Measurements from ENCODE around the gene POU2F1. TPM values are rescaled to one million over a fixed set of nuclear protein-coding genes. Genes with fewer than 3 reads are reported as not detected.

Gene POU2F1
- total RNA-seq, 2 donors from 2014 or later: 7.7 to 10.9 TPM

DNA sequence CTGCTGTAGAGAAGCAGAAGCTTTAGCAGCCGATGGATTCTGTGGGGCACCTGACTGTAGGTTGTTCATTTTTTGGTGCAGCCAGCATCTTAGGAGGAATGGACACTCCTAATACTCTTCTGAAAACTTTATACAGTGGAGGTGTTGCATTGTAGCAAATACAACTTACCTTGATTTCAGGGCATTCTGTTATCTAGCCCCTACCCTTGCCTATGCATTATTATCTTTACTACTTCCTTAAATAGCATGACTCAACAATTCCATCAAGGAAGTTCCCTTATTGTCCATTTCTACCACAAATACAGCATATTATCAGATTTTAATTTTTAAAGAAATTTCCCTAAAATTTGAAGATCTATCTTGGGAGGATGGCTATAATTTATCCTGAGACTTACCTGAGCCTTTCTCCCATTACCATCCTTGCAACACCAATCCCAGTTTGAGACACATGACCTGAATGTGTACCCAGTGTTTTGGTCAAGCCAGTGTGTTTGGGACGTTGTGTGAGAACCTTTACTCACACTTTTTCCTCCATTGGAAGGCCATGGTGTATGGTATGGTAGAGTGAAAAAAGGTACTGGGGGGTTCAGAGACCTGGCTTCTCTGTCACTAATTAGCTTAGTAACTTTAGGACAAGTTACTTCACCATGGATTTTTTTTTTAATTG is 9.2 kb downstream of the POU2F1 start:
- Histone ChIP-seq H3K36me3 (no peaks in the 10 kb centered on the region), H3K9me3 (no peaks in the 10 kb centered on the region), H3K4me1 (peaks cover 0 to 16% of the 10 kb centered on the region in 2 donors), H3K27ac (no peak overlapping the region), H3K27me3 (no peaks in the 10 kb centered on the region), H3K4me3 (no peak overlapping the region)
- DNase-seq (ENCODE audit: low spot score): no peak
- TF ChIP-seq, protein P1, sequence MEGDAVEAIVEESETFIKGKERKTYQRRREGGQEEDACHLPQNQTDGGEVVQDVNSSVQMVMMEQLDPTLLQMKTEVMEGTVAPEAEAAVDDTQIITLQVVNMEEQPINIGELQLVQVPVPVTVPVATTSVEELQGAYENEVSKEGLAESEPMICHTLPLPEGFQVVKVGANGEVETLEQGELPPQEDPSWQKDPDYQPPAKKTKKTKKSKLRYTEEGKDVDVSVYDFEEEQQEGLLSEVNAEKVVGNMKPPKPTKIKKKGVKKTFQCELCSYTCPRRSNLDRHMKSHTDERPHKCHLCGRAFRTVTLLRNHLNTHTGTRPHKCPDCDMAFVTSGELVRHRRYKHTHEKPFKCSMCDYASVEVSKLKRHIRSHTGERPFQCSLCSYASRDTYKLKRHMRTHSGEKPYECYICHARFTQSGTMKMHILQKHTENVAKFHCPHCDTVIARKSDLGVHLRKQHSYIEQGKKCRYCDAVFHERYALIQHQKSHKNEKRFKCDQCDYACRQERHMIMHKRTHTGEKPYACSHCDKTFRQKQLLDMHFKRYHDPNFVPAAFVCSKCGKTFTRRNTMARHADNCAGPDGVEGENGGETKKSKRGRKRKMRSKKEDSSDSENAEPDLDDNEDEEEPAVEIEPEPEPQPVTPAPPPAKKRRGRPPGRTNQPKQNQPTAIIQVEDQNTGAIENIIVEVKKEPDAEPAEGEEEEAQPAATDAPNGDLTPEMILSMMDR (IDR thresholded peaks at IDR 0.05): no peak

DNA sequence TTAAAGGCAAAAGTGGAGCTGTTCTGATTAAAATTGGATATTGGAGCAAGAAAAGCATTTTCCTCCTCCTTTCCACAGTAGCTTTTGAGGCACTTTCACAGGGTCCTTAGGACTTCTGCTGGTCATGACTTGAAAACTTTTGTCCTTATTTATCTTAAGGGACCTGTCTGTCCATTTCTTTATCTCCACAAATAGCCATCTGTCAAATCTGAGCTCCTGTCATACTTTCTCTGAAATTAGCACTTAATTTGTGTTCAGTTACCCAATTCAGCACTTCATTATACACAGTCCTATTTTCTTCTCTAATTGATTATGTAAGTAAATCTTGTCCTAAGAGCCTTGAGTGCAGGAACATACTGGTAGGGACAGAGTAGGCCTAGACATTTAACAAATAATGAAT is 9.8 kb downstream of the POU2F1 start:
- no peaks in the 10 kb centered on the region for H3K36me3 ChIP-seq
- TF ChIP-seq, protein P1 (IDR thresholded peaks at IDR 0.05): no peak
- H3K4me1 ChIP-seq: peaks cover 0 to 17% of the 10 kb centered on the region in 2 donors
- no peak overlapping the region for H3K27ac ChIP-seq
- no peak overlapping the region for H3K4me3 ChIP-seq
- H3K9me3 ChIP-seq: no peaks in the 10 kb centered on the region
- DNase-seq (ENCODE audit: low spot score): no peak
- no peaks in the 10 kb centered on the region for H3K27me3 ChIP-seq

DNA sequence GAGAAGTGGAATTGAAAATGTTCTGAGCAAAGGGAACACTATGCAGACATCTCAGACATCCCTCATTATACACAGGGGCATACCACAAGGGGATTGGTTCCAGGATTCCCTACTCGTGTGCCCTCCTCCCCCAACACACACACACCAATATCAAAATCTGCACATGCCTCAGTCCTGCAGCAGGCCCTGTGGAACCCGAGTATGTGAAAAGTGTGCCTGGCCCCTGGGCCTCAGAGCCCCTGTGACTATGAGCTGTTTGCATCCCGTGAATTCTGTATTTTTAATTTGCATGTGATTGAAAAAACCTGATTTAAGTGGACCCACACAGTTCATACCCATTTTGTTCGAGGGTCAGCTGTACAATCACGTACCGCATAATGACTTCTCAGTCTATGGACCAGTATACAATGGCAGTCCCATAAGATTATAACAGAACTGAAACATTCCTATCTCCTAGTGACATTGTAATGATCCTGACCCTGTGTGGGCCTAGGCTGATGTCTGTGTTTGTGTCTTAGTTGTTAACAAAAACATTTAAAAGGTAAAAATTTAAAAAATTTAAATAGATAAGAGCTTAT is 11.3 kb downstream of the POU2F1 start:
- TF ChIP-seq, protein P1 (IDR thresholded peaks at IDR 0.05): no peak
- Histone ChIP-seq H3K9me3 (no peaks in the 10 kb centered on the region), H3K4me1 (peaks cover 0 to 18% of the 10 kb centered on the region in 2 donors)

DNA sequence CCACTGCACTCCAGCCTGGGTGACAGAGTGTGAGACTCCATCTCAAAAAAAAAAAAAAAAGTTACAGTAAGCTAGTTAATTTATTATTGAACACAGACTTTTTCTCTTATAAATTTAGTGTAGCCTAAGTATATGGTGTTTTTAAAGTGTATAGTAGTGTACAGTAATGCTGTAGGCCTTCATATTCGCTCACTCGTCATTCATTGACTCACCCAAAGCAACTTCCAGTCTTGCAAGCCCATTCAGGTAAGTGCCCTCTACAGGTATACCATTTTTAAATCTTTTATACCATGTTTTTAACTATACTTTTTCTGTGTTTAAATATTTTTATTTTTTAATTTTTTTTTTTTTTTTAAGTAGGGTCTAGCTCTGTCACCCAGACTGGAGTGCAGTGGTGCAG is 12.1 kb downstream of the POU2F1 start:
- no peak overlapping the region for H3K4me3 ChIP-seq
- H3K9me3 ChIP-seq: no peaks in the 10 kb centered on the region
- no peak overlapping the region for H3K27ac ChIP-seq
- peaks cover 0 to 22% of the 10 kb centered on the region in 2 donors for H3K4me1 ChIP-seq
- no peaks in the 10 kb centered on the region for H3K36me3 ChIP-seq
- no peaks in the 10 kb centered on the region for H3K27me3 ChIP-seq
- no peak for DNase-seq (ENCODE audit: low spot score)
- TF ChIP-seq, protein P1 (IDR thresholded peaks at IDR 0.05): no peak

More for the DNA sequence above, 11.3 kb downstream of the POU2F1 start:
- Histone ChIP-seq H3K27ac (no peak overlapping the region), H3K4me3 (no peak overlapping the region), H3K36me3 (no peaks in the 10 kb centered on the region), H3K27me3 (no peaks in the 10 kb centered on the region)
- no peak for DNase-seq (ENCODE audit: low spot score)

GRCh38 chr1:167233373-167233772 is 12.7 kb downstream of the POU2F1 start:
- H3K27ac ChIP-seq: no peak overlapping the region
- TF ChIP-seq, protein P1 (IDR thresholded peaks at IDR 0.05): no peak
- no peak for DNase-seq (ENCODE audit: low spot score)
- H3K27me3 ChIP-seq: no peaks in the 10 kb centered on the region
- H3K4me3 ChIP-seq: no peak overlapping the region
- no peaks in the 10 kb centered on the region for H3K36me3 ChIP-seq
- H3K4me1 ChIP-seq: peaks cover 0 to 22% of the 10 kb centered on the region in 2 donors
- H3K9me3 ChIP-seq: no peaks in the 10 kb centered on the region
